ENCODE results near the gene MEF2A. TPM values are rescaled to one million over a fixed set of nuclear protein-coding genes. Genes with fewer than 3 reads are reported as not detected.

Gene MEF2A
- total RNA-seq, 1 donor from 2014 or later, result 86.8 TPM

- Histone ChIP-seq H3K4me3 (no peak overlapping the region), H3K27me3 (no peaks in the 10 kb centered on the region), H3K4me1 (no peaks in the 10 kb centered on the region), H3K36me3 (peaks cover 52% of the 10 kb centered on the region), H3K9me3 (no peaks in the 10 kb centered on the region), H3K27ac (no peak overlapping the region)
- DNase-seq (no peak), ATAC-seq (no peak)
- intact Hi-C loops (cut with DNase I), result no loop called here
- no peak for TF ChIP-seq CTCF (IDR thresholded peaks at IDR 0.05)
Observed at GRCh38 chr15:99680276-99680675, 114.5 kb downstream of the MEF2A start.

GRCh38 chr15:99681990-99682389, 116.2 kb downstream of the MEF2A start:
- ATAC-seq, result no peak
- intact Hi-C loops (cut with DNase I), result no loop called here
- Histone ChIP-seq H3K4me1 (no peaks in the 10 kb centered on the region), H3K36me3 (peaks cover 37% of the 10 kb centered on the region), H3K9me3 (peaks cover 8% of the 10 kb centered on the region), H3K27me3 (no peaks in the 10 kb centered on the region), H3K4me3 (no peak overlapping the region), H3K27ac (no peak overlapping the region)
- no peak for TF ChIP-seq CTCF (IDR thresholded peaks at IDR 0.05)
- DNase-seq, result no peak

GRCh38 chr15:99682455-99682854, 116.7 kb downstream of the MEF2A start:
- DNase-seq (no peak), ATAC-seq (no peak)
- Histone ChIP-seq H3K27ac (peak overlapping the region; percentile 14), H3K27me3 (no peaks in the 10 kb centered on the region), H3K4me1 (no peaks in the 10 kb centered on the region), H3K36me3 (peaks cover 36% of the 10 kb centered on the region), H3K9me3 (peaks cover 8% of the 10 kb centered on the region), H3K4me3 (no peak overlapping the region)
- intact Hi-C loops (cut with DNase I), result no loop called here
- no peak for TF ChIP-seq CTCF (IDR thresholded peaks at IDR 0.05)

GRCh38 chr15:99683000-99683670, 117.4 kb downstream of the MEF2A start:
- TF ChIP-seq CTCF (IDR thresholded peaks at IDR 0.05), result no peak
- no peak for DNase-seq
- peak overlapping the region; percentile 14 for H3K27ac ChIP-seq
- peaks cover 36% of the 10 kb centered on the region for H3K36me3 ChIP-seq
- no peak overlapping the region for H3K4me3 ChIP-seq
- H3K9me3 ChIP-seq, result peaks cover 8% of the 10 kb centered on the region
- H3K4me1 ChIP-seq, result no peaks in the 10 kb centered on the region
- intact Hi-C loops (cut with DNase I), result no loop called here
- no peak for ATAC-seq
- no peaks in the 10 kb centered on the region for H3K27me3 ChIP-seq

- H3K9me3 ChIP-seq, result peaks cover 8% of the 10 kb centered on the region
- H3K36me3 ChIP-seq, result peaks cover 29% of the 10 kb centered on the region
- ATAC-seq, result no peak
- H3K27me3 ChIP-seq, result no peaks in the 10 kb centered on the region
- intact Hi-C loops (cut with DNase I), result no loop called here
- TF ChIP-seq CTCF (IDR thresholded peaks at IDR 0.05), result no peak
- DNase-seq, result no peak
- no peaks in the 10 kb centered on the region for H3K4me1 ChIP-seq
- no peak overlapping the region for H3K4me3 ChIP-seq
- H3K27ac ChIP-seq, result no peak overlapping the region
Observed at GRCh38 chr15:99686290-99686689, 120.5 kb downstream of the MEF2A start.

- H3K9me3 ChIP-seq, result no peaks in the 10 kb centered on the region
- H3K36me3 ChIP-seq, result peaks cover 68% of the 10 kb centered on the region
Observed at GRCh38 chr15:99692825-99693224, 127.0 kb downstream of the MEF2A start.

More at GRCh38 chr15:99692825-99693224, 127.0 kb downstream of the MEF2A start:
- no peak for TF ChIP-seq CTCF (IDR thresholded peaks at IDR 0.05)
- Histone ChIP-seq H3K4me3 (no peak overlapping the region), H3K4me1 (no peaks in the 10 kb centered on the region), H3K27me3 (no peaks in the 10 kb centered on the region), H3K27ac (no peak overlapping the region)
- no peak for DNase-seq
- peak; percentile 24 for ATAC-seq
- intact Hi-C loops (cut with DNase I), result no loop called here
